ENCODE measurements around the gene YIF1B. TPM values are rescaled to one million over a fixed set of nuclear protein-coding genes. Genes with fewer than 3 reads are reported as not detected.

Gene YIF1B
- total RNA-seq, 1 experiment from 2014 or later, result 143 TPM

DNA sequence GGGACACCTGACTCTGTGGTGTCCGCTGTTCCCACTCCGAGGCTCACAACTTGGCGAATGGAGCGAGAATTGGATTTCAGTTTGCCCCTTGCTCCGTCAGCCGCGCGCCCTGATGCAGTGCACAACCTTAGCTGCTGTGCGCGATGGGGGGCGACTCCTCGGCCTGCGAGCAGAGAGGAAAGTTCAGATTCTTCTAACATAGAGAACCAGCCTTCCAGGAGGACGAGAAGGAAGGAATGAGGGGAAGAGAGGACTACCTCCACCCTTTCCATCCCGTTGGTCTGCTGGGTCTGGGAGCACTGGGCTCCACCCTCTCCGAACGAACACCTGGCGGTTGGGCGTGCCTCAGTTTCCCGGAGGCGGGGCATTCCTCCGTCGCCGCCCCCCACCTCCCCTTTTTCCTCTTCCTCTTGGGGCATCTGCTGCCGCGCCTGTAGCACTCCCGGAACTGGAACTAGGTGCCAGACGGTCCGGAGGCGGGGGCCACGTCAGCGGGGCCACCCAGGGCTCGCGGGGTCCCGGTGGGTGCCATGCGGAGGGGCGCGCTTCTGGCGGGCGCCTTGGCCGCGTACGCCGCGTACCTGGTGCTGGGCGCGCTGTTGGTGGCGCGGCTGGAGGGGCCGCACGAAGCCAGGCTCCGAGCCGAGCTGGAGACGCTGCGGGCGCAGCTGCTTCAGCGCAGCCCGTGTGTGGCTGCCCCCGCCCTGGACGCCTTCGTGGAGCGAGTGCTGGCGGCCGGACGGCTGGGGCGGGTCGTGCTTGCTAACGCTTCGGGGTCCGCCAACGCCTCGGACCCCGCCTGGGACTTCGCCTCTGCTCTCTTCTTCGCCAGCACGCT is 3.9 kb upstream of the YIF1B start, which contains the start of gene KCNK6:
TSS of gene KCNK6 (plus strand) at position 425 of the 838 bp plus-strand sequence. CDS start at position 531, 106 bp downstream.
- ChIA-PET POLR2A (no interaction called here), CTCF (interaction anchor here (0.6 to 0.8 kb wide), 3 partner anchors 9 to 89 kb away, joined by 3 to 5 read pairs (median 3); no protein-coding TSS in a partner anchor)
- DNase-seq (ENCODE audit: low read depth, low spot score) (no peak), ATAC-seq (peak; percentile 27)
- BruUV-seq (replicated peaks), result no TSS peak
- TF ChIP-seq SIN3A (IDR thresholded peaks at IDR 0.05; ENCODE audit: borderline replicate concordance, insufficient read depth, low read depth, low read length), result peak; percentile 81; the same call in 1 of the 2 replicates
- TF ChIP-seq POLR2AphosphoS5 (IDR thresholded peaks at IDR 0.05; ENCODE audit: low read depth, low read length), result 0 out of 2 replicates have a peak, but pooled peaks have one; percentile 35
- 0 out of 2 replicates have a peak, but pooled peaks have one; percentile 16 for TF ChIP-seq TCF7L2 (IDR thresholded peaks at IDR 0.05; ENCODE audit: low read depth, low read length)
- TF ChIP-seq, protein P1, sequence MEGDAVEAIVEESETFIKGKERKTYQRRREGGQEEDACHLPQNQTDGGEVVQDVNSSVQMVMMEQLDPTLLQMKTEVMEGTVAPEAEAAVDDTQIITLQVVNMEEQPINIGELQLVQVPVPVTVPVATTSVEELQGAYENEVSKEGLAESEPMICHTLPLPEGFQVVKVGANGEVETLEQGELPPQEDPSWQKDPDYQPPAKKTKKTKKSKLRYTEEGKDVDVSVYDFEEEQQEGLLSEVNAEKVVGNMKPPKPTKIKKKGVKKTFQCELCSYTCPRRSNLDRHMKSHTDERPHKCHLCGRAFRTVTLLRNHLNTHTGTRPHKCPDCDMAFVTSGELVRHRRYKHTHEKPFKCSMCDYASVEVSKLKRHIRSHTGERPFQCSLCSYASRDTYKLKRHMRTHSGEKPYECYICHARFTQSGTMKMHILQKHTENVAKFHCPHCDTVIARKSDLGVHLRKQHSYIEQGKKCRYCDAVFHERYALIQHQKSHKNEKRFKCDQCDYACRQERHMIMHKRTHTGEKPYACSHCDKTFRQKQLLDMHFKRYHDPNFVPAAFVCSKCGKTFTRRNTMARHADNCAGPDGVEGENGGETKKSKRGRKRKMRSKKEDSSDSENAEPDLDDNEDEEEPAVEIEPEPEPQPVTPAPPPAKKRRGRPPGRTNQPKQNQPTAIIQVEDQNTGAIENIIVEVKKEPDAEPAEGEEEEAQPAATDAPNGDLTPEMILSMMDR (IDR thresholded peaks at IDR 0.05), result no peak
- TF ChIP-seq, protein P2, sequence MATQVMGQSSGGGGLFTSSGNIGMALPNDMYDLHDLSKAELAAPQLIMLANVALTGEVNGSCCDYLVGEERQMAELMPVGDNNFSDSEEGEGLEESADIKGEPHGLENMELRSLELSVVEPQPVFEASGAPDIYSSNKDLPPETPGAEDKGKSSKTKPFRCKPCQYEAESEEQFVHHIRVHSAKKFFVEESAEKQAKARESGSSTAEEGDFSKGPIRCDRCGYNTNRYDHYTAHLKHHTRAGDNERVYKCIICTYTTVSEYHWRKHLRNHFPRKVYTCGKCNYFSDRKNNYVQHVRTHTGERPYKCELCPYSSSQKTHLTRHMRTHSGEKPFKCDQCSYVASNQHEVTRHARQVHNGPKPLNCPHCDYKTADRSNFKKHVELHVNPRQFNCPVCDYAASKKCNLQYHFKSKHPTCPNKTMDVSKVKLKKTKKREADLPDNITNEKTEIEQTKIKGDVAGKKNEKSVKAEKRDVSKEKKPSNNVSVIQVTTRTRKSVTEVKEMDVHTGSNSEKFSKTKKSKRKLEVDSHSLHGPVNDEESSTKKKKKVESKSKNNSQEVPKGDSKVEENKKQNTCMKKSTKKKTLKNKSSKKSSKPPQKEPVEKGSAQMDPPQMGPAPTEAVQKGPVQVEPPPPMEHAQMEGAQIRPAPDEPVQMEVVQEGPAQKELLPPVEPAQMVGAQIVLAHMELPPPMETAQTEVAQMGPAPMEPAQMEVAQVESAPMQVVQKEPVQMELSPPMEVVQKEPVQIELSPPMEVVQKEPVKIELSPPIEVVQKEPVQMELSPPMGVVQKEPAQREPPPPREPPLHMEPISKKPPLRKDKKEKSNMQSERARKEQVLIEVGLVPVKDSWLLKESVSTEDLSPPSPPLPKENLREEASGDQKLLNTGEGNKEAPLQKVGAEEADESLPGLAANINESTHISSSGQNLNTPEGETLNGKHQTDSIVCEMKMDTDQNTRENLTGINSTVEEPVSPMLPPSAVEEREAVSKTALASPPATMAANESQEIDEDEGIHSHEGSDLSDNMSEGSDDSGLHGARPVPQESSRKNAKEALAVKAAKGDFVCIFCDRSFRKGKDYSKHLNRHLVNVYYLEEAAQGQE (IDR thresholded peaks at IDR 0.05; ENCODE audit: insufficient read depth in 1 of 2, low read depth in 2 of 2, low read length in 1 of 2), result no peak
- in situ Hi-C loops (cut with HindIII; ENCODE audit: low pct_unique_long_range_greater_than_20kb, low sequenced_read_pairs), result no loop called here
- Histone ChIP-seq H3K27ac (ENCODE audit: low read length) (peak within 1 kb of the TSS; percentile 60), H3K4me3 (ENCODE audit: low read depth in 2 of 2, low read length in 2 of 2) (peak within 1 kb of the TSS; percentile 58 to 86), H3K36me3 (ENCODE audit: control insufficient read depth, insufficient read depth, low read length) (no peaks in the 10 kb centered on the region), H3K27me3 (ENCODE audit: control insufficient read depth, insufficient read depth, low read length) (no peaks in the 10 kb centered on the region), H3K9me3 (ENCODE audit: control insufficient read depth, insufficient read depth, low read depth, low read length) (no peaks in the 10 kb centered on the region), H3K4me1 (ENCODE audit: control insufficient read depth, insufficient read depth, low read length) (peaks cover 16% of the 10 kb centered on the region)
- intact Hi-C loops (cut with micrococcal nuclease; ENCODE audit: unreplicated experiment), result no loop called here

DNA sequence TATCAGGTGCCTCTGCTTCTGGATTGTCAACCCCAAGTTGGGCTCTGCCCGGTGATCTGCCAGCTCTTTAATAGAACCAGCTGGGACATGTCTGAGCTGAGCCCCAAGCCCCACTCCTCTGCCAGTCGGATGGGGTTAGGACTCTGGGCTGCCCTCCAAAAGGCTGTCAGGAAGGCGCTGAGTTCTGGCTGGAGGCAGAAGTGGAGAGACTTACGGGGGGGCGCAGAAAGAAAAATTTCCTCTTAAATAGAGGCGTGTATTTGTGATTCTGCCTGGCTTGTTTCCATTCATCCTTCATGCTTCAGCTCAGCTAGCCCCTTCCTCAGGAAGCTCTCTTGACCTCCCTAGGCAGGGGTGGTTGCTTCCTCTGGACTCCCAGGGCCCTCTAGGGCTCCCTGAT is 2.9 kb upstream of the YIF1B start:
- TF ChIP-seq, protein P1 (IDR thresholded peaks at IDR 0.05), result no peak
- TF ChIP-seq, protein P2 (IDR thresholded peaks at IDR 0.05; ENCODE audit: insufficient read depth in 1 of 2, low read depth in 2 of 2, low read length in 1 of 2), result no peak
- no peak for TF ChIP-seq TCF7L2 (IDR thresholded peaks at IDR 0.05; ENCODE audit: low read depth, low read length)
- no peak for TF ChIP-seq SIN3A (IDR thresholded peaks at IDR 0.05; ENCODE audit: borderline replicate concordance, insufficient read depth, low read depth, low read length)
- TF ChIP-seq POLR2AphosphoS5 (IDR thresholded peaks at IDR 0.05; ENCODE audit: low read depth, low read length), result no peak
- Histone ChIP-seq H3K36me3 (ENCODE audit: control insufficient read depth, insufficient read depth, low read length) (no peaks in the 10 kb centered on the region), H3K9me3 (ENCODE audit: control insufficient read depth, insufficient read depth, low read depth, low read length) (no peaks in the 10 kb centered on the region), H3K4me3 (ENCODE audit: low read depth in 2 of 2, low read length in 2 of 2) (peak overlapping the region in 1 of 2 experiments; percentile 86; a peak in 2 of 4 replicates), H3K27ac (ENCODE audit: low read length) (peak overlapping the region; percentile 60), H3K4me1 (ENCODE audit: control insufficient read depth, insufficient read depth, low read length) (peaks cover 17% of the 10 kb centered on the region), H3K27me3 (ENCODE audit: control insufficient read depth, insufficient read depth, low read length) (no peaks in the 10 kb centered on the region)
- POLR2A ChIA-PET, result interaction anchor here (0.7 kb wide), 1 partner anchor 70 kb away, joined by 8 read pairs; no protein-coding TSS in a partner anchor
- in situ Hi-C loops (cut with HindIII; ENCODE audit: low pct_unique_long_range_greater_than_20kb, low sequenced_read_pairs) (no loop called here), intact Hi-C loops (cut with micrococcal nuclease; ENCODE audit: unreplicated experiment) (no loop called here)
- ATAC-seq, result no peak
- BruUV-seq (replicated peaks), result no TSS peak
- no peak for DNase-seq (ENCODE audit: low read depth, low spot score)
- CTCF ChIA-PET, result no interaction called here

Measured in Panc1 (cell line).